ENCODE results near the gene PDZD2.

- TF ChIP-seq POLR2A (IDR thresholded peaks at IDR 0.05) (no peak), CTCF (IDR thresholded peaks at IDR 0.05) (no peak)
Measured at GRCh38 chr5:32147959-32148358, 509.0 kb downstream of the PDZD2 start.

Measured in heart left ventricle (tissue), 13 donors.